HG03066 (cell line): ENCODE data around the gene RPS6KL1.

ENCODE experiments used
- ATAC-seq: cut with Tn5 transposase; IDR thresholded peaks from one replicate; pipeline ENCODE4 v1.9.1; 2021; ENCODE audit warnings: low read depth; ENCODE audit not compliant: unreplicated experiment

Gene RPS6KL1

GRCh38 chr14:74913986-74914573 lies 9.0 kb downstream of the RPS6KL1 start:
- ATAC-seq = no peak

GRCh38 chr14:74913393-74913910 lies 9.6 kb downstream of the RPS6KL1 start:
- ATAC-seq = no peak

GRCh38 chr14:74912801-74913200 lies 10.3 kb downstream of the RPS6KL1 start:
- ATAC-seq = no peak

GRCh38 chr14:74912111-74912510 lies 10.9 kb downstream of the RPS6KL1 start:
- ATAC-seq = no peak

GRCh38 chr14:74911704-74912103 lies 11.4 kb downstream of the RPS6KL1 start:
- ATAC-seq = no peak

- ATAC-seq = no peak
These were observed 11.8 kb downstream of the RPS6KL1 start for GRCh38 chr14:74911221-74911620.

- no peak for ATAC-seq
These were observed 12.5 kb downstream of the RPS6KL1 start for GRCh38 chr14:74910556-74910955.

- ATAC-seq = no peak
These were observed 13.1 kb downstream of the RPS6KL1 start for GRCh38 chr14:74909911-74910310.

GRCh38 chr14:74909501-74909900 lies 13.6 kb downstream of the RPS6KL1 start:
- ATAC-seq = no peak

- ATAC-seq = no peak
These were observed 14.2 kb downstream of the RPS6KL1 start for GRCh38 chr14:74908861-74909341.

GRCh38 chr14:74907744-74908143 lies 15.3 kb downstream of the RPS6KL1 start:
- no peak for ATAC-seq

GRCh38 chr14:74906925-74907521 lies 16.0 kb downstream of the RPS6KL1 start:
- no peak for ATAC-seq

GRCh38 chr14:74905595-74906142 lies 17.4 kb downstream of the RPS6KL1 start:
- no peak for ATAC-seq

- ATAC-seq = no peak
These were observed 18.2 kb downstream of the RPS6KL1 start for GRCh38 chr14:74904635-74905503.

- ATAC-seq = no peak
These were observed 19.9 kb downstream of the RPS6KL1 start for GRCh38 chr14:74902941-74903705.

GRCh38 chr14:74898694-74899093 lies 24.4 kb downstream of the RPS6KL1 start:
- no peak for ATAC-seq

GRCh38 chr14:74898083-74898482 lies 25.0 kb downstream of the RPS6KL1 start:
- ATAC-seq = no peak

GRCh38 chr14:74897642-74898041 lies 25.4 kb downstream of the RPS6KL1 start:
- no peak for ATAC-seq

- ATAC-seq = no peak
These were observed 26.7 kb downstream of the RPS6KL1 start for GRCh38 chr14:74896400-74896799.

- peak; percentile 63 for ATAC-seq
These were observed 29.4 kb downstream of the RPS6KL1 start for GRCh38 chr14:74893614-74894091.
